Neuronal stem cell (in vitro differentiated cells): Measurements from ENCODE around the gene MICALL2.

ENCODE experiments used
- DNase-seq: peaks from one replicate; pipeline ENCODE4 v3.0.0-alpha.2; 2013; ENCODE audit warnings: low spot score
- H2AFZ ChIP-seq: one replicate; pipeline ENCODE4 v1.6.1; 2013; ENCODE audit warnings: mild to moderate bottlenecking, low read length, inconsistent platforms
- H2AK5ac ChIP-seq: 2 replicates; pipeline ENCODE4 v1.6.1; 2013; ENCODE audit warnings: low read depth, mild to moderate bottlenecking, inconsistent platforms, low read length, moderate library complexity, mixed read lengths
- H2BK120ac ChIP-seq: 2 replicates; pipeline ENCODE4 v1.6.1; 2013; ENCODE audit warnings: low read depth, mild to moderate bottlenecking, inconsistent platforms, low read length, moderate library complexity, mixed read lengths
- H2BK12ac ChIP-seq: one replicate; pipeline ENCODE4 v1.6.1; 2013; ENCODE audit warnings: low read length, inconsistent platforms
- H2BK15ac ChIP-seq: 2 replicates; pipeline ENCODE4 v1.6.1; 2013; ENCODE audit warnings: mild to moderate bottlenecking, low read length, inconsistent platforms, mixed read lengths
- H2BK5ac ChIP-seq: one replicate; pipeline ENCODE4 v1.6.1; 2013; ENCODE audit warnings: inconsistent platforms, mild to moderate bottlenecking, low read length, moderate library complexity
- H3K14ac ChIP-seq: one replicate; pipeline ENCODE4 v1.6.1; 2013; ENCODE audit warnings: low read length, inconsistent platforms
- H3K18ac ChIP-seq: 2 replicates; pipeline ENCODE4 v1.6.1; 2013; ENCODE audit warnings: low read length, inconsistent platforms
- H3K23ac ChIP-seq: 2 replicates; pipeline ENCODE4 v1.6.1; 2013; ENCODE audit warnings: low read depth, mild to moderate bottlenecking, mixed read lengths, low read length, inconsistent platforms; ENCODE audit not compliant: poor library complexity
- H3K27ac ChIP-seq: replicated peaks from 3 replicates; pipeline ENCODE4 v1.5.1; 2013; ENCODE audit warnings: low read length, inconsistent platforms
- H3K27me3 ChIP-seq, 3 experiments: 2 replicates each; pipeline ENCODE4 v1.6.1; 2013; ENCODE audit warnings: low read length in 3 of 3, mild to moderate bottlenecking in 2 of 3, inconsistent platforms in 1 of 3, low read depth in 1 of 3, mixed read lengths in 1 of 3, moderate library complexity in 1 of 3; ENCODE audit not compliant: control insufficient read depth in 3 of 3, insufficient read depth in 3 of 3
- H3K36me3 ChIP-seq, 2 donors: replicated peaks in 1 of 2; 2 replicates each; pipeline ENCODE4 v1.6.1; 2013; ENCODE audit warnings: low read length in 2 of 2; ENCODE audit not compliant: control insufficient read depth in 2 of 2, insufficient read depth in 2 of 2
- H3K4ac ChIP-seq: 2 replicates; pipeline ENCODE4 v1.6.1; 2013; ENCODE audit warnings: inconsistent platforms, mild to moderate bottlenecking, low read length, moderate library complexity
- H3K4me1 ChIP-seq, 2 donors: 1 replicate in 1 of 2; 2 replicates in 1 of 2; pipeline ENCODE4 v1.6.1; 2013; ENCODE audit warnings: low read length in 2 of 2, low read depth in 1 of 2; ENCODE audit not compliant: control insufficient read depth in 2 of 2, insufficient read depth in 1 of 2
- H3K4me2 ChIP-seq: one replicate; pipeline ENCODE4 v1.6.1; 2013; ENCODE audit warnings: mild to moderate bottlenecking, low read length, inconsistent platforms; ENCODE audit not compliant: insufficient read depth, poor library complexity, severe bottlenecking
- H3K4me3 ChIP-seq, 2 donors: 2 replicates each; pipeline ENCODE4 v1.5.1; 2013; ENCODE audit warnings: low read length in 2 of 2, mild to moderate bottlenecking in 2 of 2, inconsistent platforms in 1 of 2, moderate library complexity in 1 of 2
- H3K79me1 ChIP-seq: one replicate; pipeline ENCODE4 v1.6.1; 2013; ENCODE audit warnings: low read depth, mild to moderate bottlenecking, inconsistent platforms, low read length, moderate library complexity
- H3K9ac ChIP-seq: one replicate; pipeline ENCODE4 v1.6.1; 2013; ENCODE audit warnings: mild to moderate bottlenecking, low read depth, low read length, inconsistent platforms; ENCODE audit not compliant: poor library complexity
- H3K9me3 ChIP-seq, 2 donors: replicated peaks in 1 of 2; 2 replicates each; pipeline versions ENCODE3 to v1.6.1; 2013; ENCODE audit warnings: low read length in 2 of 2, mild to moderate bottlenecking in 2 of 2, inconsistent platforms in 1 of 2, low read depth in 1 of 2, mixed read lengths in 1 of 2, moderate library complexity in 1 of 2; ENCODE audit not compliant: control insufficient read depth in 2 of 2, insufficient read depth in 1 of 2
- H4K8ac ChIP-seq: one replicate; pipeline ENCODE4 v1.6.1; 2013; ENCODE audit warnings: low read depth, mild to moderate bottlenecking, inconsistent platforms, low read length, moderate library complexity
- H4K91ac ChIP-seq: one replicate; pipeline ENCODE4 v1.6.1; 2013; ENCODE audit warnings: low read length, low read depth, mild to moderate bottlenecking, inconsistent platforms; ENCODE audit not compliant: poor library complexity
- WGBS, 2 donors: extraction: QIAGEN DNeasy Blood & Tissue Kit; methylation state at CpG; one replicate each; pipeline ENCODE4 v1.1.7; 2013; ENCODE audit warnings: missing lambda C conversion rate in 2 of 2, mixed read lengths in 1 of 2; ENCODE audit not compliant: insufficient read length in 2 of 2, insufficient replicate concordance in 1 of 2; ENCODE audit errors: extremely low coverage in 2 of 2; 5-methylcytosine and 5-hydroxymethylcytosine counted together

Gene MICALL2

DNA sequence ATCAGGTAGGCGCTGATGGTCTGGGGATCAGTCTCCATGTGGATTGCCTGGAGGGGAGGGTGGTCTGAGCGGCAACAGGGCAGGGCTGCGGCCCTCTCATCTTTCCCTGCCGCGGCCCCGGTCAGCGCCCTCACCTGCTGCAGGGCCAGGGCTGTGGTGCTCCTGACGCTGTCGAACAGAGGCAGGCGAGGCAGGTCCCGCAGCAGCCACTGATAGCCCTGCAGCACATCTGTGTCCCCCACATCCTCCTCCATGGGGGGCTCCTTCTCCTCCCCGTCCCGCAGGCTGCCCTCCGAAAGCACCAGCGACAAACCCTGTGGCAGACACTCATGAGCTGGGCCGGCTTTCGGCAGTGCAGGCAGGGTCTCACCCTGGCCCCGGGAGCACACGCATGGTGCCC, 25.9 kb upstream of the MICALL2 start:
- Histone ChIP-seq H3K27me3 (no peaks in the 10 kb centered on the region), H3K23ac (no peak overlapping the region), H4K8ac (no peak overlapping the region), H3K9me3 (no peaks in the 10 kb centered on the region), H3K4ac (no peak overlapping the region), H3K9ac (no peak overlapping the region), H2AK5ac (no peak overlapping the region), H3K27ac (no peak overlapping the region), H3K4me3 (no peak overlapping the region), H2BK12ac (no peak overlapping the region), H3K79me1 (peaks cover 14% of the 10 kb centered on the region), H4K91ac (no peak overlapping the region), H2BK120ac (no peak overlapping the region), H2AFZ (no peak overlapping the region), H3K18ac (no peak overlapping the region), H3K36me3 (peaks cover 53 to 93% of the 10 kb centered on the region in 2 donors), H3K14ac (no peak overlapping the region), H3K4me2 (no peak overlapping the region), H2BK15ac (no peak overlapping the region), H3K4me1 (no peaks in the 10 kb centered on the region), H2BK5ac (no peak overlapping the region)
- no peak for DNase-seq
- WGBS, 2 donors = no CpG with 5 or more reads among the region's 19 CpGs

- Histone ChIP-seq H2AK5ac (no peak overlapping the region), H2BK15ac (no peak overlapping the region), H3K4me2 (no peak overlapping the region), H3K23ac (no peak overlapping the region), H2BK5ac (no peak overlapping the region), H3K18ac (no peak overlapping the region), H3K4me1 (no peaks in the 10 kb centered on the region), H3K27me3 (no peaks in the 10 kb centered on the region), H3K9me3 (no peaks in the 10 kb centered on the region), H3K4me3 (no peak overlapping the region), H2BK12ac (no peak overlapping the region), H3K14ac (no peak overlapping the region), H3K36me3 (peaks cover 54 to 93% of the 10 kb centered on the region in 2 donors), H4K8ac (no peak overlapping the region), H2BK120ac (no peak overlapping the region), H3K4ac (no peak overlapping the region), H3K27ac (no peak overlapping the region), H3K9ac (peak overlapping the region; percentile 9), H2AFZ (no peak overlapping the region), H3K79me1 (peaks cover 14% of the 10 kb centered on the region), H4K91ac (no peak overlapping the region)
- WGBS, 2 donors = no CpG with 5 or more reads among the region's 12 CpGs
- DNase-seq = no peak
Observed at GRCh38 chr7:1484569-1484968, 25.3 kb upstream of the MICALL2 start.

- no peak overlapping the region for H2AFZ ChIP-seq
- H2BK12ac ChIP-seq = no peak overlapping the region
- no peak overlapping the region for H2BK120ac ChIP-seq
- H3K79me1 ChIP-seq = peaks cover 7% of the 10 kb centered on the region
- no peak overlapping the region for H3K14ac ChIP-seq
- H3K27ac ChIP-seq = no peak overlapping the region
- DNase-seq = no peak
- no peak overlapping the region for H2BK15ac ChIP-seq
- H4K8ac ChIP-seq = no peak overlapping the region
- H3K9ac ChIP-seq = peak overlapping the region; percentile 9
- peaks cover 51 to 93% of the 10 kb centered on the region in 2 donors for H3K36me3 ChIP-seq
- H3K4ac ChIP-seq = no peak overlapping the region
- H2AK5ac ChIP-seq = no peak overlapping the region
- peak overlapping the region; percentile 72 for H4K91ac ChIP-seq
- H3K23ac ChIP-seq = peak overlapping the region; percentile 31
- H3K4me2 ChIP-seq = no peak overlapping the region
- no peaks in the 10 kb centered on the region for H3K27me3 ChIP-seq
- H3K4me3 ChIP-seq = no peak overlapping the region
- H2BK5ac ChIP-seq = no peak overlapping the region
- no peaks in the 10 kb centered on the region for H3K4me1 ChIP-seq
- no peak overlapping the region for H3K18ac ChIP-seq
- no peaks in the 10 kb centered on the region for H3K9me3 ChIP-seq
- WGBS, 2 donors = no CpG with 5 or more reads among the region's 65 CpGs
Observed at GRCh38 chr7:1483536-1484505, 24.6 kb upstream of the MICALL2 start.

DNA sequence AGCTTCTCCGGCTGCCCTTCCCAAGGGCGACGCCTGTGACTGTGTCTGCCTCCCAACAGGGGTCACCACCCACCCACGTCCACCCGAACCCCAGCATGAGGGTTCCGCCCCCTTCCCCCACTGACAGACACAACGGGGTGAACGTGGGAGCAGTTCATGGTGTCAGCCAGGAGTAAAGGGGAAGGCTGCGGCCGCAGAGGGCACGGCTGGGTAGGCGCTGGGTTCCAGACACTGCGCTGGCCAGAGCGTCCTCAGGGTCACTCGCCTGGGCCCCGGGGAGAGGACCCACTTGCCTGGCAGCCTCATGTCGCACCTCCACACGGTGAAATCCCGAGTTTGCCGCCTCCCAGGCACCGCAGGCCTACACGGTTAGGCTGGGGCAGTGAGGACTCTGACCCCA, 23.8 kb upstream of the MICALL2 start:
- Histone ChIP-seq H3K27me3 (no peaks in the 10 kb centered on the region), H3K36me3 (peaks cover 48 to 93% of the 10 kb centered on the region in 2 donors)
- no CpG with 5 or more reads among the region's 22 CpGs for WGBS, 2 donors

More for the DNA sequence above, 23.8 kb upstream of the MICALL2 start:
- H2BK5ac ChIP-seq = peak overlapping the region; percentile 29
- no peaks in the 10 kb centered on the region for H3K4me1 ChIP-seq
- no peak overlapping the region for H3K4me2 ChIP-seq
- DNase-seq = no peak
- no peak overlapping the region for H3K14ac ChIP-seq
- no peak overlapping the region for H3K4me3 ChIP-seq
- no peak overlapping the region for H2BK12ac ChIP-seq
- H3K23ac ChIP-seq = no peak overlapping the region
- H4K8ac ChIP-seq = no peak overlapping the region
- H3K9me3 ChIP-seq = no peaks in the 10 kb centered on the region
- no peak overlapping the region for H4K91ac ChIP-seq
- peaks cover 6% of the 10 kb centered on the region for H3K79me1 ChIP-seq
- H2BK120ac ChIP-seq = no peak overlapping the region
- H2BK15ac ChIP-seq = no peak overlapping the region
- no peak overlapping the region for H3K27ac ChIP-seq
- H2AFZ ChIP-seq = no peak overlapping the region
- no peak overlapping the region for H3K4ac ChIP-seq
- H3K18ac ChIP-seq = no peak overlapping the region
- no peak overlapping the region for H3K9ac ChIP-seq
- no peak overlapping the region for H2AK5ac ChIP-seq
